Neuronal stem cell (in vitro differentiated cells): Measurements from ENCODE around the gene ITGB5.

Experiments
- DNase-seq: peaks from one replicate; pipeline ENCODE4 v3.0.0-alpha.2; 2013; ENCODE audit warnings: low spot score
- H2AFZ ChIP-seq: one replicate; pipeline ENCODE4 v1.6.1; 2013; ENCODE audit warnings: mild to moderate bottlenecking, low read length, inconsistent platforms
- H2AK5ac ChIP-seq: 2 replicates; pipeline ENCODE4 v1.6.1; 2013; ENCODE audit warnings: low read depth, mild to moderate bottlenecking, inconsistent platforms, low read length, moderate library complexity, mixed read lengths
- H2BK120ac ChIP-seq: 2 replicates; pipeline ENCODE4 v1.6.1; 2013; ENCODE audit warnings: low read depth, mild to moderate bottlenecking, inconsistent platforms, low read length, moderate library complexity, mixed read lengths
- H2BK12ac ChIP-seq: one replicate; pipeline ENCODE4 v1.6.1; 2013; ENCODE audit warnings: low read length, inconsistent platforms
- H2BK15ac ChIP-seq: 2 replicates; pipeline ENCODE4 v1.6.1; 2013; ENCODE audit warnings: mild to moderate bottlenecking, low read length, inconsistent platforms, mixed read lengths
- H2BK5ac ChIP-seq: one replicate; pipeline ENCODE4 v1.6.1; 2013; ENCODE audit warnings: inconsistent platforms, mild to moderate bottlenecking, low read length, moderate library complexity
- H3K14ac ChIP-seq: one replicate; pipeline ENCODE4 v1.6.1; 2013; ENCODE audit warnings: low read length, inconsistent platforms
- H3K18ac ChIP-seq: 2 replicates; pipeline ENCODE4 v1.6.1; 2013; ENCODE audit warnings: low read length, inconsistent platforms
- H3K23ac ChIP-seq: 2 replicates; pipeline ENCODE4 v1.6.1; 2013; ENCODE audit warnings: low read depth, mild to moderate bottlenecking, mixed read lengths, low read length, inconsistent platforms; ENCODE audit not compliant: poor library complexity
- H3K27ac ChIP-seq: replicated peaks from 3 replicates; pipeline ENCODE4 v1.5.1; 2013; ENCODE audit warnings: low read length, inconsistent platforms
- H3K27me3 ChIP-seq, 3 experiments: 2 replicates each; pipeline ENCODE4 v1.6.1; 2013; ENCODE audit warnings: low read length in 3 of 3, mild to moderate bottlenecking in 2 of 3, inconsistent platforms in 1 of 3, low read depth in 1 of 3, mixed read lengths in 1 of 3, moderate library complexity in 1 of 3; ENCODE audit not compliant: control insufficient read depth in 3 of 3, insufficient read depth in 3 of 3
- H3K36me3 ChIP-seq, 2 donors: replicated peaks in 1 of 2; 2 replicates each; pipeline ENCODE4 v1.6.1; 2013; ENCODE audit warnings: low read length in 2 of 2; ENCODE audit not compliant: control insufficient read depth in 2 of 2, insufficient read depth in 2 of 2
- H3K4ac ChIP-seq: 2 replicates; pipeline ENCODE4 v1.6.1; 2013; ENCODE audit warnings: inconsistent platforms, mild to moderate bottlenecking, low read length, moderate library complexity
- H3K4me1 ChIP-seq, 2 donors: 1 replicate in 1 of 2; 2 replicates in 1 of 2; pipeline ENCODE4 v1.6.1; 2013; ENCODE audit warnings: low read length in 2 of 2, low read depth in 1 of 2; ENCODE audit not compliant: control insufficient read depth in 2 of 2, insufficient read depth in 1 of 2
- H3K4me2 ChIP-seq: one replicate; pipeline ENCODE4 v1.6.1; 2013; ENCODE audit warnings: mild to moderate bottlenecking, low read length, inconsistent platforms; ENCODE audit not compliant: insufficient read depth, poor library complexity, severe bottlenecking
- H3K4me3 ChIP-seq, 2 donors: 2 replicates each; pipeline ENCODE4 v1.5.1; 2013; ENCODE audit warnings: low read length in 2 of 2, mild to moderate bottlenecking in 2 of 2, inconsistent platforms in 1 of 2, moderate library complexity in 1 of 2
- H3K79me1 ChIP-seq: one replicate; pipeline ENCODE4 v1.6.1; 2013; ENCODE audit warnings: low read depth, mild to moderate bottlenecking, inconsistent platforms, low read length, moderate library complexity
- H3K9ac ChIP-seq: one replicate; pipeline ENCODE4 v1.6.1; 2013; ENCODE audit warnings: mild to moderate bottlenecking, low read depth, low read length, inconsistent platforms; ENCODE audit not compliant: poor library complexity
- H3K9me3 ChIP-seq, 2 donors: replicated peaks in 1 of 2; 2 replicates each; pipeline versions ENCODE3 to v1.6.1; 2013; ENCODE audit warnings: low read length in 2 of 2, mild to moderate bottlenecking in 2 of 2, inconsistent platforms in 1 of 2, low read depth in 1 of 2, mixed read lengths in 1 of 2, moderate library complexity in 1 of 2; ENCODE audit not compliant: control insufficient read depth in 2 of 2, insufficient read depth in 1 of 2
- H4K8ac ChIP-seq: one replicate; pipeline ENCODE4 v1.6.1; 2013; ENCODE audit warnings: low read depth, mild to moderate bottlenecking, inconsistent platforms, low read length, moderate library complexity
- H4K91ac ChIP-seq: one replicate; pipeline ENCODE4 v1.6.1; 2013; ENCODE audit warnings: low read length, low read depth, mild to moderate bottlenecking, inconsistent platforms; ENCODE audit not compliant: poor library complexity
- WGBS, 2 donors: extraction: QIAGEN DNeasy Blood & Tissue Kit; methylation state at CpG; one replicate each; pipeline ENCODE4 v1.1.7; 2013; ENCODE audit warnings: missing lambda C conversion rate in 2 of 2, mixed read lengths in 1 of 2; ENCODE audit not compliant: insufficient read length in 2 of 2, insufficient replicate concordance in 1 of 2; ENCODE audit errors: extremely low coverage in 2 of 2; 5-methylcytosine and 5-hydroxymethylcytosine counted together

The ITGB5 gene

DNA sequence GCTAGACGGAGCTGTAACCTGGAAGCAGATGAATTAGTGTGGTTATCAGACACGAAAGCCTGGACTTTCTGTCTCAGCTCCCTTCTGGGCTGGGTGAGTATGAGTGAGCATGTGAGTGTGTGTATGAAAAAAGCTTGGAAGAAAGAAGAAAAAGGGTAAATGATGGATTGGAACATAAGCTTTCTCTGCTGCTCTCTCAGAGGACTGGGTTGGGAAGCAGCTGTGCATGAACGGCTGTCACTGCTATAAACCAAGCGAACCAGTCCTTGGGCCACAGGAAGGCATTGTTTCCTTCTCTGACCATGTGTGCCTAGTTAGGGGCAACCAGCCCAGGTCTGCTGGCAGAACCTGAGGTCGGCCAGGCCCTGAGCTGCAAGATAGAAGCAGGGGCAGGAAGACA is 119.9 kb downstream of the ITGB5 start:
- H4K8ac ChIP-seq, result no peak overlapping the region
- H4K91ac ChIP-seq, result no peak overlapping the region
- DNase-seq, result no peak
- no peak overlapping the region for H3K27ac ChIP-seq
- H3K18ac ChIP-seq, result no peak overlapping the region
- no peak overlapping the region for H2BK5ac ChIP-seq
- H3K4me3 ChIP-seq, result peak overlapping the region in 1 of 2 donors; percentile 12
- H3K9ac ChIP-seq, result no peak overlapping the region
- H2BK120ac ChIP-seq, result no peak overlapping the region
- no CpG with 5 or more reads among the region's 5 CpGs for WGBS, 2 donors
- H2AFZ ChIP-seq, result no peak overlapping the region
- no peaks in the 10 kb centered on the region for H3K27me3 ChIP-seq
- no peaks in the 10 kb centered on the region for H3K9me3 ChIP-seq
- H3K23ac ChIP-seq, result no peak overlapping the region
- peaks cover 8 to 42% of the 10 kb centered on the region in 2 donors for H3K36me3 ChIP-seq
- no peak overlapping the region for H2BK15ac ChIP-seq
- no peak overlapping the region for H2AK5ac ChIP-seq
- H2BK12ac ChIP-seq, result no peak overlapping the region
- peaks cover 2 to 9% of the 10 kb centered on the region in 2 donors for H3K4me1 ChIP-seq
- H3K14ac ChIP-seq, result no peak overlapping the region
- no peak overlapping the region for H3K4ac ChIP-seq
- no peak overlapping the region for H3K4me2 ChIP-seq
- no peaks in the 10 kb centered on the region for H3K79me1 ChIP-seq

DNA sequence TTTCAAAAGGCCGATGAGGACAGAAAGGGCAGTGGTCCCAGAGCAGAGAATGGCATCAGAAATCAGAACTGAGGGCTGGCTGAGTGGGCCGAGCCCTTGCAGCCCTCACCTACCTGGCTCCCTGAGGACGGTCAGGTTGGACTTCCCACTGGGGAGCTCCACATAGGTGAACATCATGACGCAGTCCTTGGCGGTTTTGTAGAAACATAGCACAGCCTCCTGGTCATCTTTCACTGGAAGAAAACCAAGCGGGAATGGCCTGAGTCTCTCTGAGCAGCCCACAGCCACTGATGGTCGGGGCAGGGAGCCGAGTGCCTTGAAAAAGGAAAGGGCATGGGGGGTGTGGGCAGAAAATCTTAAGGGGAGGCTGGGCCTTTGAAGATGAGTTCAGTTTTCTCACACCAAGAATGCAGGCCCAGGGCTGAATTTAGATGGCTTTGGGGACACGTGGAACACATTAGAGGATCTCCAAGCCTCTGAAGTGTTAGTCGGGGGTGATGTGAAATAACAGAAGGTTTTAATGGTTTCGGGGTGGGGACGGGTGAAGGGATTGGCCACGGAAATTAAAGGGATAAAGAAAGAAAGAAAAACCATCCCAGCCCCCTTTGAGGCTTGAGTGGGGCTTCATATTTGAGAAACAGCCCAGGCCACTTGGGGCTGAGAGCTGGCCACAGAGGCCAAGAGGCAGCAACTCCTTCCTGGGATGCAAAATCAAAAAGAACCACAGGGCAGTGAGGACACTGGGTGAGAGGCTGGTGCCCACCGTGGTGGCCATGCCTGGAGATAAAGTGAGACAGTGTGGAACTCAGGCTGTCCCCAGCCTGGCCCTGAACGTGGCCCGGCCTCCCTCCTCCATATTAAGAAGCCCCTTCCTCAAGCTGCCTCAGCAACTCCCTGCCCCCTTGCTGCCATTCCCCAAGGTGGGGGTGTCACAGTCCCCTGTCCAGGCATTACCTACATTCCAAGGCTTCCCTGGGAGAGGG is 120.8 kb downstream of the ITGB5 start:
- 100% methylated on average over 4 of the region's 16 CpGs; no CpG with 5 or more reads in 1 of the 2 donors for WGBS, 2 donors
- H3K27me3 ChIP-seq, result no peaks in the 10 kb centered on the region
- no peak overlapping the region for H3K9ac ChIP-seq
- no peak overlapping the region for H3K4me3 ChIP-seq
- peaks cover 8 to 42% of the 10 kb centered on the region in 2 donors for H3K36me3 ChIP-seq
- H3K14ac ChIP-seq, result no peak overlapping the region
- no peak overlapping the region for H3K27ac ChIP-seq
- H3K79me1 ChIP-seq, result no peaks in the 10 kb centered on the region
- no peak overlapping the region for H2BK12ac ChIP-seq
- H4K8ac ChIP-seq, result no peak overlapping the region
- no peaks in the 10 kb centered on the region for H3K9me3 ChIP-seq
- H3K4me2 ChIP-seq, result no peak overlapping the region
- no peak overlapping the region for H2BK15ac ChIP-seq
- no peak overlapping the region for H2BK120ac ChIP-seq
- no peak overlapping the region for H2AFZ ChIP-seq
- no peak for DNase-seq
- H4K91ac ChIP-seq, result no peak overlapping the region
- no peak overlapping the region for H3K18ac ChIP-seq
- no peak overlapping the region for H3K23ac ChIP-seq
- H2AK5ac ChIP-seq, result no peak overlapping the region
- H2BK5ac ChIP-seq, result no peak overlapping the region
- no peak overlapping the region for H3K4ac ChIP-seq
- peaks cover 0 to 7% of the 10 kb centered on the region in 2 donors for H3K4me1 ChIP-seq

DNA sequence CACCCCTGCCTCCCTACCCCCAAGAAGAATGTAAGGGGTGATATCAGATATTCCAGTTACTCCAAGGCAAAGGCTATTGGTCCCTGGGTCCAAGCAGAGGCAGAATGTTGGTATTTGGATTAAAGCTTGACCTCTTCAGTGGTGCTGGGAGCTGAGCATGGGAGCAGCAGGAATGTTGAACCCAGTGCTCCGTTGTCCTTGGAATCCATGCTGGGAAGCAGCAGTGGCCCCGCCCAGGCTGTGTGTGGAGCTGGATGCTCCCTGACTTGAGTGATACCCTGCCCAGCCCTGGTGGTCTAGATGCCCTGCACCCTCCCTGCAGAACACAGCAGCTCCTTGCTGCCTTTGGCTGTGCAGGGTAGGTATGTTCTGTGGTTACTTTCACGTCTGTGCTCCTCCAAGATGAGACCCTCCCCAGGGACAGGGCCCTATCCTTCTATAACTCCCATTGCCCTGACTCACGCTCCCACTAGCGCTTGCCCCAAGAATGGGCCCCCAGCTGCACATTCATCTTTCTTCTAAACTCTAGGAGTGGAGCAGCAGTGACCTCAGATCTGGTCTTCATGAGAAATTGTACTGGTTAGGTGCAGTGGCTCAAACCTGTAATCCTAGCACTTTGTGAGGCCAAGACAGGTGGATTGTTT is 121.8 kb downstream of the ITGB5 start:
- Histone ChIP-seq H3K23ac (no peak overlapping the region), H4K91ac (no peak overlapping the region), H3K4me3 (no peak overlapping the region), H2AFZ (no peak overlapping the region), H3K27ac (no peak overlapping the region), H3K4me2 (no peak overlapping the region), H3K4me1 (peaks cover 0 to 3% of the 10 kb centered on the region in 2 donors), H4K8ac (no peak overlapping the region), H3K4ac (no peak overlapping the region), H2BK120ac (no peak overlapping the region), H3K27me3 (no peaks in the 10 kb centered on the region), H3K9ac (no peak overlapping the region), H3K79me1 (no peaks in the 10 kb centered on the region), H2AK5ac (no peak overlapping the region), H3K14ac (no peak overlapping the region), H2BK12ac (no peak overlapping the region), H3K9me3 (no peaks in the 10 kb centered on the region), H3K18ac (no peak overlapping the region), H2BK5ac (no peak overlapping the region), H3K36me3 (peaks cover 8 to 42% of the 10 kb centered on the region in 2 donors), H2BK15ac (no peak overlapping the region)
- WGBS, 2 donors, result no CpG with 5 or more reads among the region's 5 CpGs
- no peak for DNase-seq

DNA sequence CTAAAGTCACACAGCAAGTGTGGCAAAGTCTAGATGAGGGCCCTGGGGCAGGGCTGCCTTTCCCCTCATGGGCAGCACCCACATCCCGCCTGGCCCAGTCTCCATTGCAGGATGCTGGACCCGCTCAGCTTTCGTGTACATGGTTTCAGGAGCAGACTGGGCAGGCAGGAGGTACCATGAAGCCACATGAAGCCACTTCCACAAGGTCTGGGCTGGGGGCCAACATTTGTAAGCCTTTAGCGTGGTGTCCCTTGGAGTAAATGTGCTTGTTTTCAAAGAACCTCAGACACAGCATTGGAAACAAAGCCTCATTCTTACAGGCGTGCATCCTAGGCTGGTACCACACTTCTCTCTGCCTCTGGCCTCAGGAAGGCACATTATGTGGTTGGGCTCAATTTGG is 122.4 kb downstream of the ITGB5 start:
- Histone ChIP-seq H3K23ac (no peak overlapping the region), H3K18ac (no peak overlapping the region), H2BK15ac (no peak overlapping the region), H3K9me3 (no peaks in the 10 kb centered on the region), H3K36me3 (peaks cover 8 to 42% of the 10 kb centered on the region in 2 donors), H3K4me1 (peaks cover 0 to 2% of the 10 kb centered on the region in 2 donors), H2BK12ac (no peak overlapping the region), H4K8ac (no peak overlapping the region), H3K79me1 (no peaks in the 10 kb centered on the region), H3K27me3 (no peaks in the 10 kb centered on the region), H3K4me3 (no peak overlapping the region), H2BK5ac (no peak overlapping the region), H2AFZ (no peak overlapping the region), H3K4me2 (no peak overlapping the region), H3K14ac (no peak overlapping the region), H4K91ac (no peak overlapping the region), H2AK5ac (no peak overlapping the region), H3K9ac (no peak overlapping the region), H2BK120ac (no peak overlapping the region), H3K27ac (no peak overlapping the region), H3K4ac (no peak overlapping the region)
- WGBS, 2 donors, result no CpG with 5 or more reads among the region's 5 CpGs
- no peak for DNase-seq
